ENCODE data around the gene SCUBE1.

Gene SCUBE1

DNA sequence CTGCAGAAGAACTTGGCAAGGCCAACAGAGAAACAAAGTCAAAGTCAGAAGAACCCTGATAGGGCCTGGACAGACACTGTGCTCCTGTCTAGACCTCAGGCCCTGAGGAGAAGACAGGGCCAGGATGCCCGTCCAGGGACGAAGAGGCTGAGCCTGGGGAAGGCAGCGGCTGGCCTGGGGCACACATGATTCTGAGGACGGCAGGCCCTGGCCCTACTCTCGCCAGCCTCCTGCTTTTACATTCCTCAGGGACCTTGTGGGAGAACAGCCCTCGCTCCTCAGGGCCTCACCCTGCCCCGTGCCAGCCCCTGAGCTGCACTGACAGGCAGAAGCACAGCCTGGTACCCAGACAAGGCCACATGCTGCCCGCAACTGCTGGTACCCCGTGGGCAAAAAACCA is 112.6 kb downstream of the SCUBE1 start:
- Histone ChIP-seq H2AFZ (ENCODE audit: low read length) (peak overlapping the region; percentile 28), H3K79me2 (ENCODE audit: insufficient read depth, low read length) (no peaks in the 10 kb centered on the region), H4K20me1 (ENCODE audit: insufficient read depth, low read length, poor library complexity, severe bottlenecking) (no peaks in the 10 kb centered on the region), H3K9ac (ENCODE audit: low read depth, low read length, poor library complexity, severe bottlenecking) (peak overlapping the region; percentile 10), H3K9me2 (replicated peaks; ENCODE audit: low read depth, low read length) (no peaks in the 10 kb centered on the region), H3K36me3 (ENCODE audit: insufficient read depth, low read length) (no peaks in the 10 kb centered on the region), H3K4me2 (ENCODE audit: low read depth, low read length, poor library complexity, severe bottlenecking) (no peak overlapping the region), H3K4me3 (ENCODE audit: low read length, poor library complexity, severe bottlenecking) (no peak overlapping the region), H3K9me3 (ENCODE audit: insufficient read depth, low read depth, low read length) (no peaks in the 10 kb centered on the region), H3F3A (ENCODE audit: low read depth) (no peaks in the 10 kb centered on the region), H3K27me3 (ENCODE audit: insufficient read depth, low read length, poor library complexity, severe bottlenecking) (no peaks in the 10 kb centered on the region), H3K4me1 (ENCODE audit: insufficient read depth, low read length, poor library complexity, severe bottlenecking) (peaks cover 6% of the 10 kb centered on the region)
- TF ChIP-seq, protein P1, sequence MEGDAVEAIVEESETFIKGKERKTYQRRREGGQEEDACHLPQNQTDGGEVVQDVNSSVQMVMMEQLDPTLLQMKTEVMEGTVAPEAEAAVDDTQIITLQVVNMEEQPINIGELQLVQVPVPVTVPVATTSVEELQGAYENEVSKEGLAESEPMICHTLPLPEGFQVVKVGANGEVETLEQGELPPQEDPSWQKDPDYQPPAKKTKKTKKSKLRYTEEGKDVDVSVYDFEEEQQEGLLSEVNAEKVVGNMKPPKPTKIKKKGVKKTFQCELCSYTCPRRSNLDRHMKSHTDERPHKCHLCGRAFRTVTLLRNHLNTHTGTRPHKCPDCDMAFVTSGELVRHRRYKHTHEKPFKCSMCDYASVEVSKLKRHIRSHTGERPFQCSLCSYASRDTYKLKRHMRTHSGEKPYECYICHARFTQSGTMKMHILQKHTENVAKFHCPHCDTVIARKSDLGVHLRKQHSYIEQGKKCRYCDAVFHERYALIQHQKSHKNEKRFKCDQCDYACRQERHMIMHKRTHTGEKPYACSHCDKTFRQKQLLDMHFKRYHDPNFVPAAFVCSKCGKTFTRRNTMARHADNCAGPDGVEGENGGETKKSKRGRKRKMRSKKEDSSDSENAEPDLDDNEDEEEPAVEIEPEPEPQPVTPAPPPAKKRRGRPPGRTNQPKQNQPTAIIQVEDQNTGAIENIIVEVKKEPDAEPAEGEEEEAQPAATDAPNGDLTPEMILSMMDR (conservative IDR thresholded peaks at IDR 0.05; ENCODE audit: low read length), result no peak
- TF ChIP-seq EZH2phosphoT487 (IDR thresholded peaks at IDR 0.05; ENCODE audit: borderline replicate concordance), result no peak

DNA sequence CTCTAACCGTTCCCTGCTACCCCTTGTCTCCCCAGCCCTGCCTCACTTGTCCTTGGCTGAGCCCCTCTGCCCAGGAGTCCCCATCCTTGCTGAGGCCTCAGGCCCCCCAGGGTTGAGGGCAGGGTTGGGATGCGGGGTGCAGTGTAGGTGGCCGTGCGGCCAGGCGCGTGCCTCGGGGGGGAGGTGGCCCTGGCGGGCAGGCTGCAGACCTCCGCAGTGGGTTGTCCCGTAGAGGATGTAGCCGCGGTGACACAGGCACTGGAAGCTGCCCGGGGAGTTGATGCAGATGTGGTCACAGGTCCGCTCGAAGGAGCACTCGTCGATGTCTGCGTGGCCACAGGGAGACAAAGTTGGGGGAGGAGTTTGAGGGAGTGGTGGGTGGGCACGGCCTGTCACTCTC is 114.3 kb downstream of the SCUBE1 start:
- Histone ChIP-seq H2AFZ (ENCODE audit: low read length) (no peak overlapping the region), H4K20me1 (ENCODE audit: insufficient read depth, low read length, poor library complexity, severe bottlenecking) (no peaks in the 10 kb centered on the region), H3K79me2 (ENCODE audit: insufficient read depth, low read length) (no peaks in the 10 kb centered on the region), H3K9me3 (ENCODE audit: insufficient read depth, low read depth, low read length) (no peaks in the 10 kb centered on the region), H3K9ac (ENCODE audit: low read depth, low read length, poor library complexity, severe bottlenecking) (no peak overlapping the region), H3K27me3 (ENCODE audit: insufficient read depth, low read length, poor library complexity, severe bottlenecking) (no peaks in the 10 kb centered on the region), H3K4me3 (ENCODE audit: low read length, poor library complexity, severe bottlenecking) (no peak overlapping the region), H3K36me3 (ENCODE audit: insufficient read depth, low read length) (no peaks in the 10 kb centered on the region), H3K4me1 (ENCODE audit: insufficient read depth, low read length, poor library complexity, severe bottlenecking) (peaks cover 6% of the 10 kb centered on the region), H3K4me2 (ENCODE audit: low read depth, low read length, poor library complexity, severe bottlenecking) (no peak overlapping the region), H3F3A (ENCODE audit: low read depth) (no peaks in the 10 kb centered on the region), H3K9me2 (replicated peaks; ENCODE audit: low read depth, low read length) (no peaks in the 10 kb centered on the region)
- TF ChIP-seq, protein P1 (conservative IDR thresholded peaks at IDR 0.05; ENCODE audit: low read length), result no peak

- H3K79me2 ChIP-seq (ENCODE audit: insufficient read depth, low read length), result no peaks in the 10 kb centered on the region
- H3K9me3 ChIP-seq (ENCODE audit: insufficient read depth, low read depth, low read length), result no peaks in the 10 kb centered on the region
- no peaks in the 10 kb centered on the region for H4K20me1 ChIP-seq (ENCODE audit: insufficient read depth, low read length, poor library complexity, severe bottlenecking)
- H3K4me2 ChIP-seq (ENCODE audit: low read depth, low read length, poor library complexity, severe bottlenecking), result no peak overlapping the region
- no peak overlapping the region for H3K4me3 ChIP-seq (ENCODE audit: low read length, poor library complexity, severe bottlenecking)
- no peaks in the 10 kb centered on the region for H3K36me3 ChIP-seq (ENCODE audit: insufficient read depth, low read length)
- H3F3A ChIP-seq (ENCODE audit: low read depth), result no peaks in the 10 kb centered on the region
- H3K27me3 ChIP-seq (ENCODE audit: insufficient read depth, low read length, poor library complexity, severe bottlenecking), result no peaks in the 10 kb centered on the region
- H2AFZ ChIP-seq (ENCODE audit: low read length), result no peak overlapping the region
- no peaks in the 10 kb centered on the region for H3K9me2 ChIP-seq (replicated peaks; ENCODE audit: low read depth, low read length)
- no peak overlapping the region for H3K9ac ChIP-seq (ENCODE audit: low read depth, low read length, poor library complexity, severe bottlenecking)
- peaks cover 6% of the 10 kb centered on the region for H3K4me1 ChIP-seq (ENCODE audit: insufficient read depth, low read length, poor library complexity, severe bottlenecking)
- no peak for TF ChIP-seq EZH2phosphoT487 (IDR thresholded peaks at IDR 0.05; ENCODE audit: borderline replicate concordance)
- TF ChIP-seq, protein P1 (conservative IDR thresholded peaks at IDR 0.05; ENCODE audit: low read length), result peak; percentile 73
These were observed 114.8 kb downstream of the SCUBE1 start for GRCh38 chr22:43228330-43228729.

All from Loucy (cell line).